ENCODE measurements around the gene TMEM220.

The TMEM220 gene

DNA sequence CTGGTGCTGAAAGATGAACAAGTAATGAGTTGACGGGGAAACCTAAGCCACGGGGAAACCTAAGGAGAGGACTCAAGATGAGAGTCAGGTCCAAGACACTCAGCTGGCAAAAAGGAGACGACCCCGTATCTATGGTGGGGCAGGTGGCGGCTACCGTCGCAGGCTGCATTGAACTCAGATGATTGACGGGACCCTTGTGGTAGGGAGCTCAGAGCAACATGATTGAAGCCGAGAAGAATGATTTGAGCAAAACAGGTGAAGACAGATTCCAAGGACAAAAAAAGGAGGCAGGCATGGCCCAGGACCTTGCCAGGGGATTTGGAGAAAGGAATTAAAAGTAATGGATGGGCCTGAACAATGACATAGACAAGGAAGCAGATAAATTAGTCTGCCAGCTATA lies 65.3 kb downstream of the TMEM220 start:
- no peak for DNase-seq (ENCODE audit: low read depth)
